ENCODE measurements around the gene NELFA.
A peak's percentile ranks its signal among the peaks of the same experiment; 100 is the strongest.
"Not testable (repeated sequence)": the region's sequence is repeated elsewhere in the genome, so short reads cannot be mapped to it uniquely, and the experiment has no call there.

The NELFA gene

DNA sequence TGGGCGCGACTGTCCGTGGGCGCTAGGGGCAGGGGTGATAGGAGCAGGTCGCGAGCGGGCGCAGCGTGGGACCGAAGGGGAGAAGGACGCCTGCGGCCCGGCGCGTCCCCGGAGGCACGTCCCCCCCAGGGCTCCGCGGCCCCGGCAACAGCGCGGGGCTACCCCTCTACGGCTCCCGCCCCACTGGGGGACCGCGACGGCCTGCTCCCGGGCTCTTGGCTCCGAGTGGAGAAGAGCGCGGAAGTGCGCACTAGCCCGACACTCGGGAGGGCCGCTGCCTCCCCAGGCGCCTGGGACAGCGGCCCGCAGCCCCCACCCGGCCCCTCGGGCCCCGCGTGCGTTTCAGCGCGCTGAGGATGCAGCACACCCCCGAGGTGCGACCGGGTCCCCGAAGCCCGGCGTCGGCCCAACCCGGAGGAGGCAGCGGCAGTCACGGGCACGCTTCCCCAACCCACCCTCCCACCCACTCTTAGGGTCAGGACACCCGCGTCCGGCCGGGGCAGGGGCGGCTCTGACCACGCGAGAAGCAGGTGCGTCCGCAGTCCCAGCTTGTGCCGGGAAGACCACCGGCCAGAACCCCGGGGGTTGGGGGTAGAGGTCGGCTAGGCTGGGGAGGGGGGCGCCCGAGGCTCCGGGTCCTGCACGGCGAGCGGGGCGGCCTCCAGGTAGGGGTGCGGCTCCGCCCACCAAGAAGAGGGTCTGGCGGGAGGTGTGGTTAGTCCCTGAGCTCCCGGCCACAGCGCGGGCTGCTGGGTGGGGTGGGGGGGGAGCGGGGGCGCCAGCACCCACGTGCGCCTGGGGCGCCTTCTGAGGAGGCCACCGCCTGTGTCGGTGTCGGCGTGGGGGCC lies 31.8 kb upstream of the NELFA start:
- DNase-seq = no peak

DNA sequence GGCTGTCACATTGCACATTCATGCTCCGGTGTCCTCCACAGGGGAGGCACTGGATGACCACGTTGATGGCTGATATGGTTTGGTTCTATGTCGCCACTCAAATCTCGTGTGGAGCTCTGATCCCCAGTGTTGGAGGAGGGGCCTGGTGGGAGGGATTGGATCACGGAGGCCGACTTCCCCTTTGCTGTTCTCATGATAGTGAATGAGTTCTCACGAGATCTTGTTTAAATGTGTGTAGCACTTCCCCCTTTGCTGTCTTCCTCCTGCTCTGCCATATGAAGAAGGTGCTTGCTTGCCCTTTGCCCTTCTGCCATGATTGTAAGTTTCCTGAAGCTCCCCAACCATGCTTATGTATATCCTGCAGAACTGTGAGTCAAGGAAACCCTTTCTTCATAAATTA lies 28.1 kb upstream of the NELFA start:
- peak; percentile 24 for DNase-seq

DNA sequence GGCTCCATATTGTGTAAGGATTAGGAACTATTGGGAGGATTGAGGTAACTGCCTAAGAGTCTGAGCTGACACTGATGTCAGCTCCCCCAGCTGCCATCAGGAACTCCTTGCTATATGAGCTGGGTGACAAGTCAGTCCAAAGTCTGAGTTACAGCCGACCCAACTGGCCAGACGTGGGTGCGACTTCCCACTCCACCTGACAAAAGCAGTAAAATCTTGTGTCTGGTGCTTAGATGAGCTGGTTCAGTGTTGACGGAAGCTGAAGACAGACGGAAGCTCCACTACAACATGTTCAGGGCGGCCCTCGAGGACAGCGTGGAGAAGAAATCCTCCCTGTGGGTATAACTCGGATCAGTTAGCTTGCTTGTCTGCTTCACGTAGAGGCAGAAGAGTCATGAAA lies 27.6 kb upstream of the NELFA start:
- DNase-seq = no peak

DNA sequence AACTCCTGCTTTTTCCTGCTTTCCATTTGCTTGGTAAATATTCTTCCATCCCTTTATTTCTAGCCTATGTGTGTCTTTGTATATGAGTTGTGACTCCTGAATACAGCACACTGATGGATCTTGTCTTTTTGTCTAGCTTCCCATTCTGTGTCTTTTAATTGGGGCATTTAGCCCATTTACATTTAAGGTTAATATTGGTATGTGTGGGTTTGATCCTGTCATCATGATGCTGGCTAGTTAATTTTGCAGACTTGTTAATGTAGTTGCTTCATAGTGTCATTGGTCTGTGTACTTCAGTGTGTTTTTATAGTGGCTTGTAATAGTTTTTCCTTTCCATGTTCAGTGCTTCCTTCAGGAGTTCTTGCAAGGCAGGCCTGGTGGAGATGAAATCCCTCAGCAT lies 22.4 kb upstream of the NELFA start:
- not testable (repeated sequence) for DNase-seq

DNA sequence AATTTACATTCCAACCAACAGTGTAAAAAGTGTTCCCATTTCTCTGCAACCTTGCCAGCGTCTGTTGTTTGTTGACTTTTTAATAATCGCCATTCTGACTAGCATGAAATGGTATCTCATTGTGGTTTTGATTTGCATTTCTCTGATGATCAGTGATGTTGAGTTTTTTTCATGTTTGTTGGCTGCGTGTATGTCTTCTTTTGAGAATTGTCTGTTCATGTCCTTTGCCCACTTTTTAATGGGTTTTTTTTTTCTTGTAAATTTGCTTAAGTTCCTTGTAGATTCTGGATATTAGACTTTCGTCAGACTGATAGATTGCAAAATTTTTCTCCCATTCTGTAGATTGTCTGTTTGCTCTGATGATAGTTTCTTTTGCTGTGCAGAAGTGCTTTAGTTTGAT lies 18.3 kb upstream of the NELFA start:
- DNase-seq = not testable (repeated sequence)

DNA sequence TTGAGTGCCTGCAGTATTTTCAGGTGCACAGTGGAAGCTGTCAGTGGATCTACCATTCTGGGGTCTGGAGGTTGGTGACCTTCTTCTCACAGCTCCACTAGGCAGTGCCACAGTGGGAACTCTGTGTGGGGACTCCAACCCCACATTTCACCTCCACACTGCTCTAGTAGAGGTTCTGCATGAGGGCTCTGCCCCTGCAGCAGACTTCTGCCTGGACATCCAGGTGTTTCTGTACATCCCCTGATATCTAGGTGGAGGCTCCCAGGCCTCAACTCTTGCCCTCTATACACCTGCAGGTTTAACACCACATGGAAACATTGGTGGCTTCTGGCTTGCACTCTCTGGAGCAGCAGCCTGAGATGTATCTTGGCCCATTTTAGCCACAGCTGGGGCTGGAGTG lies 17.0 kb upstream of the NELFA start:
- DNase-seq = no peak

DNA sequence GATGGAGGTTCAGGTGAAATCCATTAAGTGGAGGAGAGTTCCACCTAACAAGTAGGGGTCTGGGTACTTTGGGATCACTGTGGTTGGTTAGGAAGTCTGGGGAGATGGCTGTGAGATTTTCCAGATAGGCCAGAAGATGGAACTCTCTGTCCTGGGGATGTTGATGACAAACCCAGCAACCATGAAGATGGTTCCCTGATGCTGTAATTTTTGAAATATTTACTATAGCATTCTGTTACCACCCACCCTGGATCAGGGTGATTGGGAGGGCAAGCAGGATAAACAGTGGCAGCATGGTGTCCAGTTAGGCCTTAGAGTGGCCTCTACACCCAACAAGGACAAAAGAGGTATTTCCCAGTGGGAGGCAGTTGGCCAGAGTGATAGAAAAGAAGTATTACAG lies 15.9 kb upstream of the NELFA start:
- no peak for DNase-seq

DNA sequence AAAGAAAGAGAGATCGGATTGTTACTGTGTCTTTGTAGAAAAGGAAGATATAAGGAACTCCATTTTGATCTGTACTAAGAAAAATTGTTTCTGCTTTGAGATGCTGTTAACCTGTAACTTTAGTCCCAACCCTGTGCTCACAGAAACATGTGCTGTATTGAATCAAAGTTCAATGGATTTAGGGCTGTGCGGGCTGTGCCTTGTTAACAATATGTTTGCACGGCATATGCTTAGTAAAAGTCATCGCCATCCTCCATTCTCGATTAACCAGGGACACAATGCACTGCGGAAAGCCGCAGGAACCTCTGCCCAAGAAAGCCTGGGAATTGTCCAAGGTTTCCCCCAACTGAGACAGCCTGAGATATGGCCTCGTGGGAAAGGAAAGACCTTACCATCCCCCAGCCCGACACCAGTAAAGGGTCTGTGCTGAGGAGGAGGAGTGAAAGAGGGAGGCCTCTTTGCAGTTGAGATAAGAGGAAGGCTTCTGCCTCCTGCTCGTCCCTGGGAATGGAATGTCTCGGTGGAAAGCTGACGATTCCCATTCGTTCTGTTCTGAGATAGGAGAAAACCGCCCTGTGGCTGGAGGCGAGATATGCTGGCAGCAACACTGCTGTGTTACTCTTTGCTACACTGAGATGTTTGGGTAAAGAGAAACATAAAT lies 12.7 kb upstream of the NELFA start:
- DNase-seq = not testable (repeated sequence)

DNA sequence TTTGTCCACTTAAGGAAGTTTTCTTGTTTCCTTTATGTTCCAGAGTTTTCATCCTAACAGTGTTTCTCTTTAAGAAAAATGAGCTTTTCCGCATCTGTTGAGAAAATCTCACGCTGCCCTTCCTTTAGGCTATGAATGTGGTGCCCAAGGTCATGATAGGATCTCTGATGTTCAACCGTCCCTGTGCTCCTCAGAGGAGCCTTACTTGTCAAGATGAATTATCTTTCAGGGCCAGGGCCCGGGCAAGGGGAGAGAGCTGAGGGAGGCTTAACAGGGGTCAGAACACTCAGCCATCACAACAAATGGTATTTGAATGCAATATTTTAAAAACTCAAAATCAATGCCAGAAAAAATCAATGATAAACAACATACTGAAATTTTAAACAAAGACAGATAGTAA lies 6.2 kb upstream of the NELFA start:
- no peak for DNase-seq

DNA sequence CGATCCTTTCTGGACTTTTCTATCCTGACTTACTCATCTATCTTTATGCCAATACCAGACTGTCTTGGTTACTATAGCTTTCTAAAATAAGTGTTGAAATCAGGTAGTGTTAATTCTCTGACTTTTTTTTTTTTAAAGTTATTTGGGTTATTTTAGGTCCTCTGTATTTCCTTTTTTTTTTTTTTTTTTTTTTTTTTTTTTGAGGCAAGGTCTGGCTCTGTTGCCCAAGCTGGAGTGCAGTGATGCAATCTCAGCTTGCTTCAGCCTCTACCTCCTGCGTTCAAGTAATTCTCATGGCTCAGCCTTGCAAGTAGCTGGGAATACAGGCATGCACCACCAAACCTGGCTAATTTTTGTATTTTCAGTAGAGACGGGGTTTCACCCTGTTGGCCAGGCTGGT lies 2.8 kb upstream of the NELFA start:
- no peak for DNase-seq

DNA sequence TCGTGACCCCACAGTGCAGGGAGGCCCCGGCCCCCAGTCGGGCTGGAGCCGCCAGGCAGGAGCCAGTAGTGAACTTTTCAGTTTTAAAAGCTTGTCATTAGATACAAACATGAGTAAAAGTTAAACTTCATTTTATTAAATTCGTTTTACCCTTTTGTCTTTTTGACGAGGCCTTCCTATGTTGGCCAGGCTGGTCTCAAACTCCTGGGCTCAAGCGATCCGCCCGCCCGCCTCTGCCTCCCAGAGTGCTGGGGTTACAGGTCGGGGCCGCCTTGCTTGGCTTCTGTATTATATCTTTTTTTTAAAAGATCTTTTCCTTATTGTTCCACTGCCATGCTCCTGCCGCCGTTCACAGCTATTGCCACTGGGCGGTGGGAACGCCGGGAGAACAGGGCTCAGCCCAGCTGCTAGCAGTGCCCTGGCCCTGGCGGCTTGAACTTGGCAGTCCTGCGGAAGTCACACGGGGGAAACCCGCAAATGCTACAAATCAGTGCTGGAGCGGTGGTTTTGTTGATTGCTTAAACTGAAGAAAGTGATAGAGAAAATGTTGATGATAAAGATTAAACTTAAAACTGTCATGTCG lies 968 bp upstream of the NELFA start:
- peak; percentile 75 for DNase-seq

DNA sequence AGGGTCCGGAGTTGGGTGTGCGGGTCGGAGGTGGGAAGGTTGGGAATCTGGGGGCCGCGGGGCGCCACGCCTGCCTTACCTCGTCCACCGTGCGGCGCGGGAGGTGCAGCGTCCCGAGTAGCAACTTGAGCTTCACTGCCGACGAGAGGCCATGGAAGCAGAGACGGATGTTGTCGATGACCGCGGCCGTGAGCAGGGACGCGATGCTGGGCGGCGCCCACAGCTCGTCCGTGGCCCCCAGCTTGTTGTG lies 178 bp downstream of the NELFA start:
- no peak for DNase-seq

DNA sequence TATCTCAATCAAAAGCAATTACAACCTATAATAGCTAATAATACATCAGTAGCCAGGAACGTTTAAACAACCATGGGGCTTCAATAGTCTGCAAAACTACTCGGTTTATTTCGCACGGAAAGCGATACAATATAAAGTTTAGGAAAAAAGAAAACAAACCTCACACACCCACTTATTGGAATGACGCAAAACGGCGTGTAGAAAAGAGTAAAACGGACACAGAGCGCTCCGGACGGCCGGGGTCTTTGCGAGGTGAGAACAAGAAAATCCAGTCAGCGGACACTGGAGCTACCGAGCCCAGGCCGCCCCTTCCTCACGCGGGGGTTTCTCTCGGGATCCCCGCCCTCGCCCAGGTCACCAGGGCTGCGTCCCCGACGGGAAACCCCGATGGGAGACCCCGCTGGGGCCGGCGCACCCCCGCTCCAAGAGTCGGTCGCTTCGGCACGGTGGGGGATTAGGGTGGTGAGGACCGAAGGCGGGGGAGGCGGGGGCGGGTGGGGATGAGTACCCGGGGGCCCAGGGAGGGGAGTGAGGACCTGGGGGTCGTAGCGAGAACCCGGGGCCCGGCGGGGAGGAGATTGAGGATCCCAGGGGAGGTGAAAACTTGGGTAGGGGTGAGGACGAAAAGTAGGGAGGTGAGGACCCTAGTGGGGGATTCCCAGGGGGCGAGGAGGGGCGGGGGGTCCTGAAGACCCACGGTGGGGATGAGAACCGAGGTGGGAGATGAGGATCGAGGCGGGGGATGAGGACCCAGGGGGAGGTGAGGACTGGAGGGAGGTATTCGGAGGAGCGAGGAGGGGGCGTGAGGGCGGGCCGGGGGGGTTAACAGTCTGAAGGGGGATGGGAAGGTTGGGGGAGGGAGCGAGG lies 737 bp downstream of the NELFA start:
- peak; percentile 25 for DNase-seq

DNA sequence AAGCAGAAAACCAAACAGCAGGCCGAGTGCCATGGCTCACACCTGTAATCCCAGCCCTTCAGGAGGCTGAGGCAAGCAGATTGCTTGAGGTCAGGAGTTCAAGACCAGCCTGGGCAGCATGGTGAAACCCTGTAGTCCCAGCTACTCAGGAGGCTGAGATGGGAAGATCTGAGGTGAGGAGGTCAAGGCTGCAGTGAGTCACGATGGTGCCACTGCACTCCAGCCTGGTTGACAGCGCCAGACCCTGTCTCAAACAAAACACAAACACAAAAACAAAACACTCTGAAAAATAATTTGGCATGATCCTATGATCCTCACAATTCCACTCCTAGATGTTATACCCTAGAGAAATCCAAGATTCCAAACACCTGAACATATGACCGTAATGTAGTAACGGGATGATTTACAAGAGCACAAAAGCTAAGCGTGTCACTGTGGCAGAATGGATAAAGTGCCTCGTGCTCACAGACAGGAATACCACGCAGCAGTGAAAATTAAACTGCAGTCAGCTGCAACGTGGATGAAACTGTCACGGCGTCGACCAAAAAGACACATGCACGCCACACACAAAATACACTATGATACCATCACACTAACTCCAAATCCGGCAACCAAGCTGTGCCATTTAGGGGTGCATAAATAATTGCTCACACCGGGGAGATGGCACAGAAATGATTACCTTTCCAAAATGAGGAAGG lies 1.7 kb downstream of the NELFA start:
- DNase-seq = no peak

DNA sequence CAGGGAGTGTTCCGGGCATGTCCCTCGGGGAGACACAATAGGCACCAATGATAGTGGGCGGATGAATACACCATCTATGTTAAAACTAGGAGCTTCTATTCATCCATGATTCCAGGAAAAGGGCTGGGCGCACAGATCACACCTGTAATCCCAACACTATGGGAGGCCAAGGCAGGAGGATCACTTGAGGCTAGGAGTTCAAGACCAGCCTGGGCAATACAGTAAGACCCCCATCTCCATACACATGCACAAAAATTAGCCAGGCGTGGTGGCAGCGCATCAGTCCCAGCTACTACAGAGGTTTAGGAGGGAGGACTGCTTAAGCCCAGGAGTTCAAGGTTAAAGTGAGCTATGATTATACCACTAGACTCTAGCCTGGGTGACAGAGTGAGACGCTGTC lies 2.4 kb downstream of the NELFA start:
- no peak for DNase-seq

DNA sequence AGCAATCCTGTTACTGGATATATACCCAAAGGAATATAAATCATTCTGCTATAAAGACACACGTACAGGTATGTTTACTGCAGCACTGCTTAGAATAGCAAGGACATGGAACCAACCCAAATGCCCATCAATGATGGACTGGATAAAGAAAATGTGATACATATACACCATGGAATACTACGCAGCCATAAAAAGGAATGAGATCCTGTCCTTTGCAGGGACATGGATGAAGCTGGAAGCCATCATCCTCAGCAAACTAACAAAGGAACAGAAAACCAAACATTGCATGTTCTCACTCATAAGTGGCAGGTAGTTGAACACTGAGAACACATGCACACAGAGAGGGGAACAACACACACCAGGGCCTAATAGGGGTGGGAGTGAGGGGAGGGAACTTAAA lies 5.4 kb downstream of the NELFA start:
- not testable (repeated sequence) for DNase-seq

DNA sequence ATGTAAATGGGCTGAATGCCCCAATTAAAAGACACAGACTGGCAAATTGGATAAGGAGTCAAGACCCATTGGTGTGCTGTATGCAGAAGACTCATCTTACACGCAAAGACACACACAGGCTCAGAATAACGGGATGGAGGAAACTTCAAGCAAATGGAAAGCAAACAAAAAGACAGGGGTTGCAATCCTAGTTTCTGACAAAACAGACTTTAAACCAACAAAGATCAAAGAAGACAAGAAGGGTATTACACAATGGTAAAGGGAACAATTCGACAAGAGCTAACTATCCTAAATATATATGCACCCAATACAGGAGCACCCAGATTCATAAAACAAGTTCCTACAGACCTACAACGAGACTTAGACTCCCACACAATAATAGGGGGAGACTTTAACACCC lies 9.5 kb downstream of the NELFA start:
- DNase-seq = not testable (repeated sequence)

DNA sequence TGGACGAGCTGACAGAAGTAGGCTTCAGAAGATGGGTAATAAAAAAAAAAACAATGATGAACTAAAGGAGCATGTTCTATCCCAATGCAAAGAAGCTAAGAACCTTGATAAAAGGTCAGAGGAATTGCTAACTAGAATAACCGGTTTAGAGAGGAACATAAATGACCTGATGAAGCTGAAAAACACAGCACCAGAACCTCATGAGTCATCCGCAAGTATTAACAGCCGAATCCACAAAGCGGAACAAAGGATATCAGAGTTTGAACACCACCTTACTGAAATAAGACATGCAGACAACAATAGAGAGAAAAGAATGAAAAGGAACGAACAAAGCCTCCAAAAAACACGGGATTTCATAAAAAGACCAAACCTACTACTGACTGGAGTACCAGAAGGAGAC lies 10.5 kb downstream of the NELFA start:
- DNase-seq = no peak

DNA sequence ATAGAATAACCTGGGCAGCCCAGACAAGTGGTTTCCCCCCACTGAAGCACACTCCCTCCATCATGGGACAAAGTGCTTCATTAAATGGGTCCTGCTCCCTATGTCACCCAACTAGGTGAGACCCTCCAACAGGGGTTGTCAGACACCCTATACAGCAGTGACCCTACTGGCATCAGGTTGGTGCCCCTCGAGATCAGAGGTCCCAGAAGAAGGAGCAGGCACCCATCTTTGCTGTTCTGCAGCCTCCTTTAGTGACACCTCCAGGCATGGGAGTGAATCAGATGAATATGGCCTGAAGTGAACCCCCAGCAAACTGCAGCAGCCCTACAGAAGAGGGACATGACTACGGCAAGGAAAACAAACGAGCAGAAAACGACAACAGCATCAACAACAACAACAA lies 11.1 kb downstream of the NELFA start:
- no peak for DNase-seq

DNA sequence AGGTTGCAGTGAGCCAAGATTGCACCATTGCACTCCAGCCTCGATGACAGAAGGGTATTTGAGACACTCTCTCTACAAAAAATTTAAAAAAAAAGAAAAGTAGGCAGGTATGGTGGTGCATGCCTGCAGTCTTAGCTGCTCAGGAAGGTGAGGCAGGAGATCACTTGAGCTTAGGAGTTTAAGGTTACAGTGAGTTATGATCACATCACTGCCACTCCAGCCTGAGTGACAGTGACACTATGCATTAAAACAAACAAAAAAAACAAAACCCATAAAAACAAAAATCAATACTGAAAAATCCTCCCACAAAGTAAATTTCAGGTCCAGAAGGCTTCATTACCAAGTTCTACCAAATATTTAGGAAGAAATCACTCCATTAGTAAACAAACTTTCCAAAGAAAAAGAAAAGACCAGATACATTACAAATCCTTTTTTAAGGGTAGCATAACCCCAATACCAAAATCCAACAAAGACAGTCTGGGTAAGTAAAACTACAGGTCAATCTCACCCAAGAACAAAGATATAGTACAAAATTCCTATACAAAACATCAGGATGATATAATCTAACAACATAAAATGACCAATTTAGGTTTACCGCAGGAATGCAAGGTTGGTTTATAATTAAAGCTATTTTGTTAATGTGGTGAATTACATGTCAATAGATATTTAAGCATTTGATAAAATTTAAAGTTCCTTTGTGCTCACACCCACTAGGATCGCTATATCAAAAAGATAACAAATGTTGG lies 11.7 kb downstream of the NELFA start:
- DNase-seq = no peak

DNA sequence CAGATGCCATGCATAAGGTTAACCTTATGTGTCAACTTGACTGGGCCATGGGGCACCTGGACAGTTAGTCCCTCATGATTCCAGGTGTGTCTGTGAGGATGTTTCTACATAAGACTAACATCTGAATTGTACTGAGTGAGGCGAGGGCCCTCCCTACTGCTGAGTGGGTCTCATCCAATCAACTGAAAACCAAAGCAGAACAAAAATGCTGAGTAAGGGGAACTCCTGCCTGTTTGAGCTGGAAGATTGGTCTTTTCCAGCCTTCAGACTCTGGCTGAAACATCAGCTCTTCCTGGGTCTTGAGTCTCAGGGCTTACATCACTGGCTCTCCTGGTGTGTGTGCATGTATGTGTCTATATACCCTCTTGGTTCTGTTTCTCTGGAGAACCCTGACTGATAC lies 13.8 kb downstream of the NELFA start:
- no peak for DNase-seq

All from hematopoietic multipotent progenitor cell treated with erythropoietin and hydrocortisone succinate and interleukin-3 and kit ligand, for 6 days (in vitro differentiated cells).